GM12892 (cell line): ENCODE data around the gene WDR36.

Experiments used
- DNase-seq: peaks from one replicate; pipeline ENCODE4 v3.0.0; 2011; ENCODE audit not compliant: insufficient read length
- FAIRE-seq: peaks from 2 replicates; lab custom pipeline; 2011; peaks lifted over from hg19 to GRCh38; lab: Jason Lieb, UNC
- POLR2A ChIP-seq: IDR thresholded peaks from 2 replicates; pipeline ENCODE4 v1.6.1; 2011; ENCODE audit warnings: low read depth, low read length, control low read depth
- POLR2AphosphoS5 ChIP-seq: IDR thresholded peaks from 2 replicates; pipeline ENCODE4 v1.6.1; 2011; ENCODE audit warnings: low read depth, low read length, control low read depth
- TAF1 ChIP-seq: IDR thresholded peaks from 2 replicates; pipeline ENCODE4 v1.6.1; 2011; ENCODE audit warnings: low read depth, mild to moderate bottlenecking, control low read depth, low read length, borderline replicate concordance

Gene WDR36

GRCh38 chr5:111072949-111073682, 19.0 kb upstream of the WDR36 start:
- DNase-seq (no peak), FAIRE-seq (peak; percentile 79)
- TF ChIP-seq POLR2A: no peak
- no peak for TF ChIP-seq TAF1
- no peak for TF ChIP-seq POLR2AphosphoS5

GRCh38 chr5:111074244-111074643, 17.9 kb upstream of the WDR36 start:
- FAIRE-seq (no peak), DNase-seq (no peak)
- TF ChIP-seq POLR2A (no peak), TAF1 (no peak), POLR2AphosphoS5 (no peak)

- FAIRE-seq (no peak), DNase-seq (no peak)
- TF ChIP-seq POLR2AphosphoS5: no peak
- no peak for TF ChIP-seq TAF1
- TF ChIP-seq POLR2A: no peak
Observed at GRCh38 chr5:111075520-111075919, 16.6 kb upstream of the WDR36 start.

- FAIRE-seq (no peak), DNase-seq (no peak)
- TF ChIP-seq TAF1 (no peak), POLR2A (no peak), POLR2AphosphoS5 (no peak)
Observed at GRCh38 chr5:111076091-111076490, 16.1 kb upstream of the WDR36 start.

- TF ChIP-seq TAF1 (no peak), POLR2A (no peak), POLR2AphosphoS5 (no peak)
- no peak for DNase-seq
- no peak for FAIRE-seq
Observed at GRCh38 chr5:111077678-111078077, 14.5 kb upstream of the WDR36 start.

- TF ChIP-seq TAF1: no peak
- TF ChIP-seq POLR2A: no peak
- TF ChIP-seq POLR2AphosphoS5: no peak
- DNase-seq (no peak), FAIRE-seq (no peak)
Observed at GRCh38 chr5:111079846-111080245, 12.3 kb upstream of the WDR36 start.

GRCh38 chr5:111083323-111083722, 8.8 kb upstream of the WDR36 start:
- FAIRE-seq (peak; percentile 44), DNase-seq (no peak)
- TF ChIP-seq POLR2AphosphoS5 (no peak), POLR2A (no peak), TAF1 (no peak)

GRCh38 chr5:111095982-111096381, 3.8 kb downstream of the WDR36 start:
- DNase-seq (no peak), FAIRE-seq (no peak)
- TF ChIP-seq POLR2AphosphoS5: no peak
- no peak for TF ChIP-seq POLR2A
- no peak for TF ChIP-seq TAF1

- FAIRE-seq: no peak
Observed at GRCh38 chr5:111099058-111099778, 7.1 kb downstream of the WDR36 start.

GRCh38 chr5:111106320-111106948, 14.3 kb downstream of the WDR36 start:
- DNase-seq: no peak
- TF ChIP-seq POLR2AphosphoS5: no peak
- no peak for TF ChIP-seq TAF1
- no peak for TF ChIP-seq POLR2A
- FAIRE-seq: no peak

More at GRCh38 chr5:111099058-111099778, 7.1 kb downstream of the WDR36 start:
- TF ChIP-seq TAF1: no peak
- DNase-seq: no peak

GRCh38 chr5:111107371-111107770, 15.2 kb downstream of the WDR36 start:
- DNase-seq (no peak), FAIRE-seq (no peak)
- TF ChIP-seq POLR2A (no peak), TAF1 (no peak), POLR2AphosphoS5 (no peak)
